Stimulated activated CD4-positive, alpha-beta T cell treated with anti-CD3 and anti-CD28 coated beads, Interleukin-4, amount 100 ng/mL, for 1 hour (primary cell): ENCODE data around the gene CCT7.
"Not testable (repeated sequence)": the region's sequence is repeated elsewhere in the genome, so short reads cannot be mapped to it uniquely, and the experiment has no call there.

Experiments
- DNase-seq: peaks from one replicate; pipeline ENCODE4 v3.0.0-alpha.2; 2020

The CCT7 gene

GRCh38 chr2:73233932-73234832 lies at the start of gene CCT7:
TSS of gene CCT7 (plus strand) at chr2:73234308. CDS start at chr2:73234379, 71 bp downstream.
- DNase-seq = peak; percentile 84

- DNase-seq = no peak
These were observed 48.1 kb upstream of the CCT7 start for GRCh38 chr2:73185965-73186364.

- no peak for DNase-seq
These were observed 46.6 kb upstream of the CCT7 start for GRCh38 chr2:73187549-73187948.

- no peak for DNase-seq
These were observed 36.5 kb upstream of the CCT7 start for GRCh38 chr2:73197579-73197978.

GRCh38 chr2:73200281-73200680 lies 33.8 kb upstream of the CCT7 start:
- not testable (repeated sequence) for DNase-seq

- DNase-seq = no peak
These were observed 31.7 kb upstream of the CCT7 start, which contains the start of gene NOTO for GRCh38 chr2:73202156-73203054. TSS of gene NOTO (plus strand) at chr2:73202574. CDS start at chr2:73202667, 93 bp downstream.

GRCh38 chr2:73203055-73203681 lies 30.9 kb upstream of the CCT7 start:
- no peak for DNase-seq

- DNase-seq = no peak
These were observed 28.5 kb upstream of the CCT7 start for GRCh38 chr2:73205611-73206010.

GRCh38 chr2:73208258-73208657 lies 25.9 kb upstream of the CCT7 start:
- DNase-seq = no peak

GRCh38 chr2:73210019-73210418 lies 24.1 kb upstream of the CCT7 start:
- DNase-seq = no peak

GRCh38 chr2:73210696-73211095 lies 23.4 kb upstream of the CCT7 start:
- no peak for DNase-seq

GRCh38 chr2:73212098-73212447 lies 22.0 kb upstream of the CCT7 start:
- DNase-seq = no peak

GRCh38 chr2:73212448-73213176 lies 21.5 kb upstream of the CCT7 start:
- DNase-seq = peak; percentile 80

- DNase-seq = peak; percentile 94
These were observed 19.7 kb upstream of the CCT7 start, which contains the start of gene SMYD5 for GRCh38 chr2:73214120-73215035. TSS of gene SMYD5 (plus strand) at chr2:73214245. CDS start at chr2:73214267, 22 bp downstream.

- no peak for DNase-seq
These were observed 18.9 kb upstream of the CCT7 start for GRCh38 chr2:73215254-73215653.

- no peak for DNase-seq
These were observed 16.9 kb upstream of the CCT7 start for GRCh38 chr2:73217160-73217559.

- DNase-seq = no peak
These were observed 16.3 kb upstream of the CCT7 start for GRCh38 chr2:73217826-73218225.

- DNase-seq = no peak
These were observed 15.8 kb upstream of the CCT7 start for GRCh38 chr2:73218298-73218697.

- no peak for DNase-seq
These were observed 10.3 kb upstream of the CCT7 start for GRCh38 chr2:73223821-73224220.

GRCh38 chr2:73225513-73226360 lies 8.4 kb upstream of the CCT7 start:
- DNase-seq = no peak
